ENCODE results near the gene TLR5.
A peak's percentile ranks its signal among the peaks of the same experiment; 100 is the strongest.

The TLR5 gene

DNA sequence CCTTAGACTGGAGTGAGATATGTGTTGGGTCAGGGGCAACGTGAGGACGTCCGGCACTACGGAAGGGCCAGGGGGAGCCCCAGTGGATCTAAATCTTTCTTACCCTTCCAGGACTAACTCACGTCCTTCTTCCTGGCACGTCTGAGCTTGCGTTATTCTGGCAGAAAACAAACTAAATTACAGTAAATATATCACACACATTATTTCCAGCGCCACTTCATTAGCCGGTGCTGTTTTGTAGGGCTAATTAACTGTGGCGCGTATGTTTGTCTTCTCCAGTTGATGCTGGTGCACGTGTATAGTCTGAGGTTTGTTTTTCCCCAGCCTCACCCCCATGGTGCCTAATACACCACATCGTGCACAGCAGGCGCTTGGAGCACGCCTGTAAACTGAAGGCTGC lies 59.2 kb downstream of the TLR5 start (continued):
- TF ChIP-seq, protein P1, sequence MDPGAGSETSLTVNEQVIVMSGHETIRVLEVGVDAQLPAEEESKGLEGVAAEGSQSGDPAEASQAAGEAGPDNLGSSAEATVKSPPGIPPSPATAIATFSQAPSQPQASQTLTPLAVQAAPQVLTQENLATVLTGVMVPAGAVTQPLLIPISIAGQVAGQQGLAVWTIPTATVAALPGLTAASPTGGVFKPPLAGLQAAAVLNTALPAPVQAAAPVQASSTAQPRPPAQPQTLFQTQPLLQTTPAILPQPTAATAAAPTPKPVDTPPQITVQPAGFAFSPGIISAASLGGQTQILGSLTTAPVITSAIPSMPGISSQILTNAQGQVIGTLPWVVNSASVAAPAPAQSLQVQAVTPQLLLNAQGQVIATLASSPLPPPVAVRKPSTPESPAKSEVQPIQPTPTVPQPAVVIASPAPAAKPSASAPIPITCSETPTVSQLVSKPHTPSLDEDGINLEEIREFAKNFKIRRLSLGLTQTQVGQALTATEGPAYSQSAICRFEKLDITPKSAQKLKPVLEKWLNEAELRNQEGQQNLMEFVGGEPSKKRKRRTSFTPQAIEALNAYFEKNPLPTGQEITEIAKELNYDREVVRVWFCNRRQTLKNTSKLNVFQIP (CRISPR knock-in tag; IDR thresholded peaks at IDR 0.05; ENCODE audit: borderline replicate concordance, low read depth): no peak

DNA sequence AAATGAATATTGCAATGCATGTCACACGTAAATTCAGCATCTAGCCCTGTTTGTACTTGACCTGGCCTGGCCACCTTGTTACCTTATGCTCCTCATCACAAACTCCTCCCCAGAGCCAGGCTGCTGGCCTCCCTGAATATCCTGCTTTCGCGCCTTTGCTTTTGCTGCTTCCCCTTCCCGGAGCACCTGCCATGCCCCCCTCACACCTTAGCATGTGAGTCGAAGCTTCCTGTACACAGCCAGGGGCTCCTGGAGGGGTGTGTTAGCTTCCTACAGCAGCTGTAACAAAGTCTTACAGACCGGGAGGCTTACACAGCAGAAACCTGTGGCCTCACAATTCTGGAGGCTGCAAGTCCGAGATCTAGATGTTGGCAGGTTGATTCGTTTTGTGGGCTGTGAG lies 60.1 kb downstream of the TLR5 start:
- TF ChIP-seq ZNF70 (CRISPR knock-in tag; IDR thresholded peaks at IDR 0.05) (no peak), RARB (CRISPR knock-in tag; IDR thresholded peaks at IDR 0.05) (no peak), TCF4 (CRISPR knock-in tag; IDR thresholded peaks at IDR 0.05; ENCODE audit: borderline replicate concordance) (no peak), OSR1 (CRISPR knock-in tag; IDR thresholded peaks at IDR 0.05) (no peak), CSDC2 (CRISPR knock-in tag; IDR thresholded peaks at IDR 0.05) (no peak), BACH2 (CRISPR knock-in tag; IDR thresholded peaks at IDR 0.05; ENCODE audit: borderline replicate concordance) (no peak), ISL1 (CRISPR knock-in tag; IDR thresholded peaks at IDR 0.05) (no peak), ZNF565 (CRISPR knock-in tag; conservative IDR thresholded peaks at IDR 0.05; ENCODE audit: low read depth) (no peak), ARNTL (CRISPR knock-in tag; IDR thresholded peaks at IDR 0.05; ENCODE audit: borderline replicate concordance, low read depth) (no peak), PPARA (CRISPR knock-in tag; IDR thresholded peaks at IDR 0.05; ENCODE audit: borderline replicate concordance) (no peak)
- TF ChIP-seq, protein P2, sequence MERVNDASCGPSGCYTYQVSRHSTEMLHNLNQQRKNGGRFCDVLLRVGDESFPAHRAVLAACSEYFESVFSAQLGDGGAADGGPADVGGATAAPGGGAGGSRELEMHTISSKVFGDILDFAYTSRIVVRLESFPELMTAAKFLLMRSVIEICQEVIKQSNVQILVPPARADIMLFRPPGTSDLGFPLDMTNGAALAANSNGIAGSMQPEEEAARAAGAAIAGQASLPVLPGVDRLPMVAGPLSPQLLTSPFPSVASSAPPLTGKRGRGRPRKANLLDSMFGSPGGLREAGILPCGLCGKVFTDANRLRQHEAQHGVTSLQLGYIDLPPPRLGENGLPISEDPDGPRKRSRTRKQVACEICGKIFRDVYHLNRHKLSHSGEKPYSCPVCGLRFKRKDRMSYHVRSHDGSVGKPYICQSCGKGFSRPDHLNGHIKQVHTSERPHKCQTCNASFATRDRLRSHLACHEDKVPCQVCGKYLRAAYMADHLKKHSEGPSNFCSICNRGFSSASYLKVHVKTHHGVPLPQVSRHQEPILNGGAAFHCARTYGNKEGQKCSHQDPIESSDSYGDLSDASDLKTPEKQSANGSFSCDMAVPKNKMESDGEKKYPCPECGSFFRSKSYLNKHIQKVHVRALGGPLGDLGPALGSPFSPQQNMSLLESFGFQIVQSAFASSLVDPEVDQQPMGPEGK (CRISPR knock-in tag; IDR thresholded peaks at IDR 0.05; ENCODE audit: borderline replicate concordance): no peak
- TF ChIP-seq, protein P1 (CRISPR knock-in tag; IDR thresholded peaks at IDR 0.05; ENCODE audit: borderline replicate concordance, low read depth): no peak
- ATAC-seq: no peak

DNA sequence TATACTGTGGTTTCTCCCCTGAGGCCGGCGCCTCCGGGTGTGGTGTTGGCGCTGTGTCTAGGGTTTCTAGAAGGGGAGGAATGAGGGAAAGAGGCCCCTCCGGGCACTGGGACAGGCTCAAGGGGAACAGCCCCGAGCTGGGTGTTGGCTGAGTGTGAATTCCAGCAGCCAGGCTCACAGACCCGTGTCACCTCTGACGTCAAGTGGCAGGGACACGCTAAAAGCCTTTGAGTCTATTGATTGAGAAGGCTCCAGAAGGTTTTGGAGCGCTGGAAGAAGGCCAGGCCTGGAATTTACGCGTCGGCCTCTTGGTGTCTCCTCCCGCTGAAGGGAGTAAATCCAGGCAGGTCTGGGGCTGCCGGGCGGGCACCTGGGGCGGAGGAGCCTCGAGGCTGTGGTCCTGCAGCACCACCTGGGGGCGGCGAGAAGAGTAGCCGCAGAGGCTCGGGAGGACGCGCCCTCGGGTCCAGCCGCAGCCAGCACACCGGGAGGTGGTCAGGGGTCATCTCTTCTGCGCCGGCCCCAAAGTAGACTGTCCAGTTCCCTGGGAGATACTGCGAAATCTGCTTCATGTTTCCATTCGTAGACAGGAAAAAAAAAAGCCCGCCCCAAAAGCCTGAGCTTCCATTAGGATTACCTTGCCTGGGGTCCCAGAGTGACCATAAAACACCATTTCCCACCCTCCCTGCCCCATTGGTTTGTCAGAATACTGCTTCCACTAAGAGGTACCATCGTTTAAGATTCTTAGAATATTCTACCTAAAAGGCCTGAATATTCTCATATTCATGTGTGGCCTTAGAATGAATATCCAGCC lies 61.7 kb downstream of the TLR5 start:
- ATAC-seq: peak; percentile 99
- TF ChIP-seq CSDC2 (CRISPR knock-in tag; IDR thresholded peaks at IDR 0.05): no peak
- TF ChIP-seq, protein P1 (CRISPR knock-in tag; IDR thresholded peaks at IDR 0.05; ENCODE audit: borderline replicate concordance, low read depth): no peak
- no peak for TF ChIP-seq BACH2 (CRISPR knock-in tag; IDR thresholded peaks at IDR 0.05; ENCODE audit: borderline replicate concordance)
- TF ChIP-seq ZFP30 (CRISPR knock-in tag; IDR thresholded peaks at IDR 0.05): no peak
- TF ChIP-seq PPARA (CRISPR knock-in tag; IDR thresholded peaks at IDR 0.05; ENCODE audit: borderline replicate concordance): no peak
- TF ChIP-seq SNAI2 (CRISPR knock-in tag; IDR thresholded peaks at IDR 0.05): no peak
- TF ChIP-seq, protein P2 (CRISPR knock-in tag; IDR thresholded peaks at IDR 0.05; ENCODE audit: borderline replicate concordance): no peak
- TF ChIP-seq, protein P3, sequence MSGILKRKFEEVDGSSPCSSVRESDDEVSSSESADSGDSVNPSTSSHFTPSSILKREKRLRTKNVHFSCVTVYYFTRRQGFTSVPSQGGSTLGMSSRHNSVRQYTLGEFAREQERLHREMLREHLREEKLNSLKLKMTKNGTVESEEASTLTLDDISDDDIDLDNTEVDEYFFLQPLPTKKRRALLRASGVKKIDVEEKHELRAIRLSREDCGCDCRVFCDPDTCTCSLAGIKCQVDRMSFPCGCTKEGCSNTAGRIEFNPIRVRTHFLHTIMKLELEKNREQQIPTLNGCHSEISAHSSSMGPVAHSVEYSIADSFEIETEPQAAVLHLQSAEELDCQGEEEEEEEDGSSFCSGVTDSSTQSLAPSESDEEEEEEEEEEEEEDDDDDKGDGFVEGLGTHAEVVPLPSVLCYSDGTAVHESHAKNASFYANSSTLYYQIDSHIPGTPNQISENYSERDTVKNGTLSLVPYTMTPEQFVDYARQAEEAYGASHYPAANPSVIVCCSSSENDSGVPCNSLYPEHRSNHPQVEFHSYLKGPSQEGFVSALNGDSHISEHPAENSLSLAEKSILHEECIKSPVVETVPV (CRISPR knock-in tag; IDR thresholded peaks at IDR 0.05): no peak
- no peak for TF ChIP-seq ZC3H10 (CRISPR knock-in tag; IDR thresholded peaks at IDR 0.05)
- no peak for TF ChIP-seq ESRRG (CRISPR knock-in tag; IDR thresholded peaks at IDR 0.05)
- no peak for TF ChIP-seq ZNF70 (CRISPR knock-in tag; IDR thresholded peaks at IDR 0.05)
- no peak for TF ChIP-seq OSR1 (CRISPR knock-in tag; IDR thresholded peaks at IDR 0.05)
- TF ChIP-seq ZNF565 (CRISPR knock-in tag; conservative IDR thresholded peaks at IDR 0.05; ENCODE audit: low read depth): no peak
- TF ChIP-seq, protein P4, sequence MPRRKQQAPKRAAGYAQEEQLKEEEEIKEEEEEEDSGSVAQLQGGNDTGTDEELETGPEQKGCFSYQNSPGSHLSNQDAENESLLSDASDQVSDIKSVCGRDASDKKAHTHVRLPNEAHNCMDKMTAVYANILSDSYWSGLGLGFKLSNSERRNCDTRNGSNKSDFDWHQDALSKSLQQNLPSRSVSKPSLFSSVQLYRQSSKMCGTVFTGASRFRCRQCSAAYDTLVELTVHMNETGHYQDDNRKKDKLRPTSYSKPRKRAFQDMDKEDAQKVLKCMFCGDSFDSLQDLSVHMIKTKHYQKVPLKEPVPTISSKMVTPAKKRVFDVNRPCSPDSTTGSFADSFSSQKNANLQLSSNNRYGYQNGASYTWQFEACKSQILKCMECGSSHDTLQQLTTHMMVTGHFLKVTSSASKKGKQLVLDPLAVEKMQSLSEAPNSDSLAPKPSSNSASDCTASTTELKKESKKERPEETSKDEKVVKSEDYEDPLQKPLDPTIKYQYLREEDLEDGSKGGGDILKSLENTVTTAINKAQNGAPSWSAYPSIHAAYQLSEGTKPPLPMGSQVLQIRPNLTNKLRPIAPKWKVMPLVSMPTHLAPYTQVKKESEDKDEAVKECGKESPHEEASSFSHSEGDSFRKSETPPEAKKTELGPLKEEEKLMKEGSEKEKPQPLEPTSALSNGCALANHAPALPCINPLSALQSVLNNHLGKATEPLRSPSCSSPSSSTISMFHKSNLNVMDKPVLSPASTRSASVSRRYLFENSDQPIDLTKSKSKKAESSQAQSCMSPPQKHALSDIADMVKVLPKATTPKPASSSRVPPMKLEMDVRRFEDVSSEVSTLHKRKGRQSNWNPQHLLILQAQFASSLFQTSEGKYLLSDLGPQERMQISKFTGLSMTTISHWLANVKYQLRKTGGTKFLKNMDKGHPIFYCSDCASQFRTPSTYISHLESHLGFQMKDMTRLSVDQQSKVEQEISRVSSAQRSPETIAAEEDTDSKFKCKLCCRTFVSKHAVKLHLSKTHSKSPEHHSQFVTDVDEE (CRISPR knock-in tag; IDR thresholded peaks at IDR 0.05): no peak
- TF ChIP-seq ISL1 (CRISPR knock-in tag; IDR thresholded peaks at IDR 0.05): no peak
- no peak for TF ChIP-seq ARNTL (CRISPR knock-in tag; IDR thresholded peaks at IDR 0.05; ENCODE audit: borderline replicate concordance, low read depth)
